Activated T-helper 17 cell treated with anti-CD3 and anti-CD28 coated beads, Interleukin-2, amount 50 U/mL, for 72 hours (primary cell): ENCODE data around the gene CPVL. TPM values are rescaled to one million over a fixed set of nuclear protein-coding genes. Genes with fewer than 3 reads are reported as not detected.
A peak's percentile ranks its signal among the peaks of the same experiment; 100 is the strongest.

Source experiments
- ATAC-seq: fragments of 150-1000 bp; cut with Tn5 transposase; replicated peaks from 2 replicates; pipeline ENCODE4 v1.10.0; 2021; ENCODE audit warnings: mild to moderate bottlenecking, moderate library complexity
- H3K27ac Mint-ChIP-seq: one replicate; pipeline ENCODE4 v1.8.0; 2022; ENCODE audit warnings: mixed read lengths
- H3K27me3 Mint-ChIP-seq: one replicate; pipeline ENCODE4 v1.8.0; 2022; ENCODE audit warnings: mixed read lengths
- H3K36me3 Mint-ChIP-seq: one replicate; pipeline ENCODE4 v1.8.0; 2022; ENCODE audit warnings: low read depth, mild to moderate bottlenecking, mixed read lengths
- H3K4me1 Mint-ChIP-seq: one replicate; pipeline ENCODE4 v1.8.0; 2022; ENCODE audit warnings: mixed read lengths
- H3K4me3 Mint-ChIP-seq: one replicate; pipeline ENCODE4 v1.8.0; 2022; ENCODE audit warnings: mild to moderate bottlenecking, mixed read lengths
- H3K9me3 Mint-ChIP-seq: one replicate; pipeline ENCODE4 v1.8.0; 2022; ENCODE audit warnings: mixed read lengths
- total RNA-seq, 2 donors: library from RNA; stranded (reverse); gene quantifications; one replicate each; pipeline ENCODE4 v1.2.3, GENCODE V29; 2022

CPVL gene
- total RNA-seq, 2 donors from 2014 or later: 0.63 TPM; not detected in 1

GRCh38 chr7:29042824-29043231, 103.5 kb downstream of the CPVL start:
- H3K9me3 Mint-ChIP-seq: no peaks in the 10 kb centered on the region

GRCh38 chr7:29041991-29042390, 104.3 kb downstream of the CPVL start:
- Mint-ChIP-seq H3K27ac (no peak overlapping the region), H3K27me3 (peaks cover 4% of the 10 kb centered on the region), H3K4me3 (no peak overlapping the region), H3K36me3 (no peaks in the 10 kb centered on the region), H3K9me3 (no peaks in the 10 kb centered on the region), H3K4me1 (no peaks in the 10 kb centered on the region)
- no peak for ATAC-seq

More at GRCh38 chr7:29042824-29043231, 103.5 kb downstream of the CPVL start:
- peaks cover 4% of the 10 kb centered on the region for H3K27me3 Mint-ChIP-seq
- H3K4me3 Mint-ChIP-seq: no peak overlapping the region
- ATAC-seq: no peak
- H3K36me3 Mint-ChIP-seq: no peaks in the 10 kb centered on the region
- H3K27ac Mint-ChIP-seq: no peak overlapping the region
- H3K4me1 Mint-ChIP-seq: no peaks in the 10 kb centered on the region

DNA sequence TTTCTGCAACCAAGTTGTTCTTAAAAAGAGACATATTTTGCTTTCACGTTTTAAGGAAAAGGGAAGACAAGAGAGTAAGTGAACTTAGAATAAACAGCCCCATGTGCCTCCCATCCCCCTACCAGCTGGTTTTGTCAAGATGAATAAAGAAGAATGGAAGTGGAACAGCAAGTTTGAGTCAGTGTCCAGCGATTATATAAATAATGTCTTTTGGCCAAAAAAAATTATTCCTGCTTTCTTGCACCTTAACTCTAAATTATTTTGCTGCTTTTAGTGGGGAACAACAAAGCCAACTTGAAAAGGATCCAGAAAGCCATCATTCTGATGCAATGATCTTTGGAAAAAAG, 105.8 kb downstream of the CPVL start:
- H3K9me3 Mint-ChIP-seq: no peaks in the 10 kb centered on the region
- H3K27me3 Mint-ChIP-seq: peaks cover 4% of the 10 kb centered on the region
- no peak overlapping the region for H3K4me3 Mint-ChIP-seq
- no peaks in the 10 kb centered on the region for H3K4me1 Mint-ChIP-seq
- no peak overlapping the region for H3K27ac Mint-ChIP-seq
- no peak for ATAC-seq
- no peaks in the 10 kb centered on the region for H3K36me3 Mint-ChIP-seq

DNA sequence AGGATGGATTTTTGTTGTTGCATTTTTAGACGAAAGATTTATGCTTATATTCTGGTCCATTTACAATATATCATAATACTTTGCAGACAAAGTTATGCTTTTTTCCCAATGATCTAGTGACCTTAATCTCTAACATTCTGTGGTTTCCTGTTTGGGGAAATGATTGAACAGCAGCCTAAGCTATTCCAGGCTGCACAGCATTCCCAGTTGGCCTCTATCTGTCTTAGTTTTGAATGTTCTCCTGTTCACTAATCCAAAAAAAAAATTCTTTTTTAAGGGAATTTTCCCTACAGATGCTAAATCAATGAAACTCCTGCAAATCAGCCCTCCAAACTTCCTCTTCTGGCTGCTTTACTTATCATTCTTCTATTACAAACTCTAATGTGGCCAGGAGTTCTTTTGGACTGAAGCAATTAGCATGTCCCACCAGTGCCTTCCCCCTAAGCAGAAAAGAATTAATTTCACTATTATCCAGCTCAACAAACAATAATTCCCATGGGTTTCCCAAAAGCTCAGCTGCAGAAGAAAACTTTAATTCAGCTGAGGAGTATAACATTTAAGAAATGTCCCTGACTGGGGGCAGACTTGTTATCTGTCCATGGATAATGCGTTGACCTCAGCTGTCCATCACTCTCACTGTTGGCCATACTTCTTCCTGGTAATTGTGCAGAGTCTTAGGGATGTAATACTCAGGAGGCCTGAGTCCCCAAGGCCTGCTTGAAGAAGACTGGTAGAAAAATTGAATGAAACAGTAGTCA, 106.3 kb downstream of the CPVL start:
- no peak for ATAC-seq
- H3K4me3 Mint-ChIP-seq: no peak overlapping the region
- no peaks in the 10 kb centered on the region for H3K9me3 Mint-ChIP-seq
- H3K27me3 Mint-ChIP-seq: peaks cover 4% of the 10 kb centered on the region
- H3K4me1 Mint-ChIP-seq: no peaks in the 10 kb centered on the region
- no peaks in the 10 kb centered on the region for H3K36me3 Mint-ChIP-seq
- no peak overlapping the region for H3K27ac Mint-ChIP-seq

GRCh38 chr7:29038463-29038862, 107.9 kb downstream of the CPVL start:
- Mint-ChIP-seq H3K9me3 (no peaks in the 10 kb centered on the region), H3K36me3 (no peaks in the 10 kb centered on the region), H3K27me3 (peaks cover 3% of the 10 kb centered on the region), H3K27ac (no peak overlapping the region), H3K4me3 (no peak overlapping the region), H3K4me1 (no peaks in the 10 kb centered on the region)
- no peak for ATAC-seq

DNA sequence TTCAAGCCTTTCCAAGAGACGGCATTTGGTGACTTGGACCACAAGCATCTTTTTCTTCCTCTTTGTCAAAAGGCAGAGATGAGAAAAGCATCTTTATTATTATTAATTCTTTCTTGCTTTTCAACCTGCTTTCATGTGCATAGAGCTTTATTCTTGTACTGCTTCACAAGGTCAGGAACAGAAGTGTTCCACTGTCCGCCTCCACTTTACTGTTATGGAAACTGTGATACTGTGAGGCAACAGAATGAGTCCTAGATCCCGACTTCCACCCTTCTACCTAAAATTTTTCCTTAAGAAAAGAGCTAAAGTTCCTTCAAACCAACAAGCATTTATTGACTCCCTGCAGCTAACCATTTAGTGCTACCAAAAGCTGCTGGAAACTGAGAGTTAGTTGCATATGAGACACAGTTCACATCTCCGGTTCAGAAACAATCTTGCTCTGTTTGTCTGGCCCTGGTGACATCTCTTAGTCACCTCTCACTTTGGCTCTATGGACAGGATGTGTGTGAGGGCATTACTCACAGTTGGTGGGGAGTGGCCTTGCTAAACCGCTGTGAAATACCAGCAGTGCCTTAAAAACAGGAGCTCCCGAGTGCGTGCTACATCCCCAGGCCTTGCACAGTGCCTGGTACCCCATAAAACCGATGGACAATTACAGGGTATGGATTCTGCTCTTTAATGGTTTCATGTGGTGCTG, 111.1 kb downstream of the CPVL start:
- no peaks in the 10 kb centered on the region for H3K36me3 Mint-ChIP-seq

DNA sequence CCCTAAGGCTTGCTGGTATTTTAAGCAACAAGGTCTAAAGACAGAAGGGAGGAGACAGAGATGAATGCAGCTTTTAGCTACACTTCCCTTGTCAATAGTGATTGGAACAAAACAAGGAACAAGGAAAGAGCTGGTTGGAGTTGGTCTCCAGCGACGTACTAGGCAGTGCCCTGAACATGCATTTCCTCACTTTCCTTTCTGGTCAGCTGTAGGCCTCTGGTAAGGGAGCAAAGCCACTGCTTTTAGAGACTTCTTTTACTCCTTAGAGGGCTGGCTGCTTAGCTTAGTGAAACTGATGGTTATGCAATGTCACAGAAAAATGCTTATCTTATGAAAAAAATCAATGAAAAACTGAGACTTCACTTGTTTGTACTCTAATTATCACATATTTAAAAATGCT, 112.8 kb downstream of the CPVL start:
- H3K36me3 Mint-ChIP-seq: no peaks in the 10 kb centered on the region
- no peak for ATAC-seq
- no peaks in the 10 kb centered on the region for H3K9me3 Mint-ChIP-seq
- H3K27me3 Mint-ChIP-seq: no peaks in the 10 kb centered on the region
- H3K27ac Mint-ChIP-seq: no peak overlapping the region
- no peaks in the 10 kb centered on the region for H3K4me1 Mint-ChIP-seq
- no peak overlapping the region for H3K4me3 Mint-ChIP-seq

More for the DNA sequence above, 111.1 kb downstream of the CPVL start:
- no peaks in the 10 kb centered on the region for H3K9me3 Mint-ChIP-seq
- peak; percentile 78 for ATAC-seq
- H3K4me1 Mint-ChIP-seq: no peaks in the 10 kb centered on the region
- no peaks in the 10 kb centered on the region for H3K27me3 Mint-ChIP-seq
- no peak overlapping the region for H3K4me3 Mint-ChIP-seq
- no peak overlapping the region for H3K27ac Mint-ChIP-seq

GRCh38 chr7:29032146-29032545, 114.2 kb downstream of the CPVL start:
- Mint-ChIP-seq H3K36me3 (no peaks in the 10 kb centered on the region), H3K4me3 (no peak overlapping the region), H3K4me1 (no peaks in the 10 kb centered on the region), H3K9me3 (peaks cover 6% of the 10 kb centered on the region), H3K27ac (no peak overlapping the region), H3K27me3 (no peaks in the 10 kb centered on the region)
- no peak for ATAC-seq

- H3K4me1 Mint-ChIP-seq: no peaks in the 10 kb centered on the region
- ATAC-seq: no peak
- H3K27me3 Mint-ChIP-seq: no peaks in the 10 kb centered on the region
- no peaks in the 10 kb centered on the region for H3K36me3 Mint-ChIP-seq
- H3K9me3 Mint-ChIP-seq: peaks cover 8% of the 10 kb centered on the region
- no peak overlapping the region for H3K27ac Mint-ChIP-seq
- no peak overlapping the region for H3K4me3 Mint-ChIP-seq
Measured at GRCh38 chr7:29030781-29031275, 115.5 kb downstream of the CPVL start.

- Mint-ChIP-seq H3K27ac (no peak overlapping the region), H3K9me3 (peaks cover 20% of the 10 kb centered on the region), H3K27me3 (no peaks in the 10 kb centered on the region), H3K4me1 (no peaks in the 10 kb centered on the region), H3K4me3 (no peak overlapping the region), H3K36me3 (no peaks in the 10 kb centered on the region)
- ATAC-seq: no peak
Measured at GRCh38 chr7:29022291-29022988, 123.9 kb downstream of the CPVL start.

GRCh38 chr7:29019896-29020295, 126.4 kb downstream of the CPVL start:
- H3K9me3 Mint-ChIP-seq: peaks cover 13% of the 10 kb centered on the region
- no peak for ATAC-seq
- H3K36me3 Mint-ChIP-seq: no peaks in the 10 kb centered on the region
- no peaks in the 10 kb centered on the region for H3K4me1 Mint-ChIP-seq
- H3K4me3 Mint-ChIP-seq: no peak overlapping the region
- no peaks in the 10 kb centered on the region for H3K27me3 Mint-ChIP-seq
- no peak overlapping the region for H3K27ac Mint-ChIP-seq

DNA sequence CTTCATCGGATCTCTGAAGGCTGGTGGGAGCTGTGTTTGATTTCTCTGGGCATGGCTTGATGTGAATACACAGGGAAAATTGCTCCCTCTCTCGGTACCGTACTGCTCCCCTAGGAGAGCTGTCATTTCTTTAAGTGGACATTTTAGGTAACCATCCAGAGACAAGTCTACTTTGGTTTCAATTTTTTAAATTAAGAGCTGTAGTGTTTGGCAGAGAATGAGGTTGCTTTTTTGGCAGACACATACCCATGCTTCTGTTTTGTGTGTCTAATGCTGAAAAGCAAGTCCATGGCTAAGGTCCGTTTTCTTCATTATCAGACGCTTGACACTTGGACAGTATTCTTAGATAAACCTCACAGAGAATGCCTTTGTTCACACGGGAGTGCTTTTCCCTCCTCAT, 127.0 kb downstream of the CPVL start:
- ATAC-seq: no peak
- Mint-ChIP-seq H3K4me3 (no peak overlapping the region), H3K27me3 (no peaks in the 10 kb centered on the region), H3K4me1 (no peaks in the 10 kb centered on the region), H3K27ac (no peak overlapping the region), H3K9me3 (peaks cover 9% of the 10 kb centered on the region), H3K36me3 (no peaks in the 10 kb centered on the region)

DNA sequence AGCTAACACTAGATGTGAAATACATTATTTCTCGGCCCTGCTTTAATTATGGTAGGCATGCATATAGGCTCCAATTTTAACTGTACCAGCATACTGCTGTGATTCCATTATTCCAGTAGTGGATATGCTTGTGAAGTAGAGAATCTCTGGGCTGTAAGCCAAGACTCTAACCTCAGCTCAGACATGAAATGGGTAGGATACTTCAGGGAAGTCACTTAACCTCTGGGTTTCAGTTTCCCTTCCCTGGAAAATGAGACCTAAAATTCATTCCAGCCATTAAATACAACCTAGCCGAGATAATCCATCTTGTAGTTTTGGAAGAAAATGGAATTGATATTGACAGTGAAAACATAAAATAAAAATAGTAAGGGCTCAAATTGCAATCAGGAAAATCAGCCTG, 128.6 kb downstream of the CPVL start:
- Mint-ChIP-seq H3K9me3 (peaks cover 9% of the 10 kb centered on the region), H3K4me1 (no peaks in the 10 kb centered on the region), H3K36me3 (no peaks in the 10 kb centered on the region), H3K4me3 (no peak overlapping the region), H3K27me3 (no peaks in the 10 kb centered on the region), H3K27ac (no peak overlapping the region)
- no peak for ATAC-seq

- H3K4me1 Mint-ChIP-seq: no peaks in the 10 kb centered on the region
- H3K27ac Mint-ChIP-seq: no peak overlapping the region
- no peak for ATAC-seq
- no peaks in the 10 kb centered on the region for H3K36me3 Mint-ChIP-seq
- H3K27me3 Mint-ChIP-seq: no peaks in the 10 kb centered on the region
- H3K4me3 Mint-ChIP-seq: no peak overlapping the region
- H3K9me3 Mint-ChIP-seq: peaks cover 2% of the 10 kb centered on the region
Measured at GRCh38 chr7:29014725-29015124, 131.6 kb downstream of the CPVL start.

GRCh38 chr7:29013931-29014330, 132.4 kb downstream of the CPVL start:
- Mint-ChIP-seq H3K4me3 (no peak overlapping the region), H3K27ac (no peak overlapping the region), H3K4me1 (no peaks in the 10 kb centered on the region), H3K36me3 (no peaks in the 10 kb centered on the region), H3K9me3 (no peaks in the 10 kb centered on the region), H3K27me3 (no peaks in the 10 kb centered on the region)
- ATAC-seq: no peak
